ENCODE results near the gene GRK1.

Gene GRK1

DNA sequence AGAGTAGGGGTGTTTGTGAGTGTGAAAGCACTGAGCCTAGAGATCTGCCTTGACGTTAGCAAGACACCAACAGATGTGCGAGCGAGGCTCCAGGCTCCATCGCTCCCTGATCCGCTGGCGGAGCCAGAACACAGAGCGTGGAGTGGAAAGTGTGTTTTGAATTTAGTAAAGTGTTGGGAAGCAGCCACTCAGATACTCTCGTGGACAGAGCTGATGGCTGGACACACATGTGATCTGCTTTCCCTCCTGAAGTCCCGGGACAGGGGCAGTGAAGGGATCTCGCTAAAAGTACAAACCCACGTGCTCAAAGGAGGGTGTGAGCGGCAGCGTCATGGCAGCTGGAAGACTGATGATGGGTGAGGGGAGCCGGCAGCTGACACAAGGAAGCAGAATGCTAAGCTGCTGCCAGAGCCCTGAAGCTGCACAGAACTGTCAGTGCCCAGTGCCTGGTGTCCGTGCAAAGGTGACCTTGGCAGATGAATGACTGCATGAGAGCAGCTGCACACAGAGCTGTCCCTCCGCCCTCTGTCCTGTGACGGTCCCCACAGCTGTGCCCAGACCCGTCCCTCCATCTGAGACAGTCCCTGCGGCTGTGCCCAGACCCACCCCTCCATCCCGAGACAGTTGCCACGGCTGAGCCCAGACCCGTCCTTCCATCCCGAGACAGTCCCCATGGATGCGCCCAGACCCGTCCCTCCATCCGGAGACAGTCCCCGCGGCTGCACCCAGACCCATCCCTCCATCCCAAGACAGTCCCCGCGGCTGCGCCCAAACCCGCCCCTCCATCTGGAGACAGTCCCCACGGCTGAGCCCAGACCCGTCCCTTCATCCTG, 62.4 kb downstream of the GRK1 start:
- no peak for DNase-seq (ENCODE audit: low spot score)

DNA sequence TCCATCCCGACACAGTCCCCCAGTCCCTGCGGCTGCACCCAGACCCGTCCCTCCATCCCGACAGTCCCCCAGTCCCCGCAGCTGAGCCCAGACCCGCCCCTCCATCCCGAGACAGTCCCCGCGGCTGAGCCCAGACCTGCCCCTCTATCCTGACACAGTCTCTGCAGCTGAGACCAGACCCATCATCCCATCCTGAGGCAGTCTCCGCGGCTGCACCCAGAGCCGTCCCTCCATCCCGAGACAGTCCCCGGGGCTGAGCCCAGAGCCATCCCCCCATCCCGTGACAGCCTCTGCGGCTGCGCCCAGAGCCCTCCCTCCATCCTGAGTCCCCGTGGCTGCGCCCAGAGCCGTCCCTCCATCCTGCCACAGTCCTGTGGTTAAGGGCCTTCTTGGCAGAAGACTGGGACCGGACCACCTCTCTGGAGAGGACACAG, 63.3 kb downstream of the GRK1 start:
- DNase-seq (ENCODE audit: low spot score) = no peak

DNA sequence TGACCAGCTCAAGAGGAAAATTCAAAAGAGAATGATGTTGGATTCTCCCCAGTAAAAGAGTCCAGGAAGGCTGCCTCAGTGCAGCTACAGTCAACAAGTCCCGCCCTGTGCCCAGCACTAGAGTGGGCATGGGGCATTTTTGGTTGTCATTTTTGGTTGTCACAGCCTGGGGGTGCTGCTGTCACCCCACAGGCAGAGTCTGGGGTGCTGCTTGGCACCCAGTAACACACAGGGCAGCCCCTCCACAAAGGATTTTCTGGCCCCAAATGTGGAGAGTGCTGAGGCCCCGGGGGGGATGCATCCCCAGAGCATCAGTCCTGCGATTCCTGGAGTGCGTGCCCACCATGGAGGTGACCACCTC, 63.8 kb downstream of the GRK1 start:
- no peak for DNase-seq (ENCODE audit: low spot score)

DNA sequence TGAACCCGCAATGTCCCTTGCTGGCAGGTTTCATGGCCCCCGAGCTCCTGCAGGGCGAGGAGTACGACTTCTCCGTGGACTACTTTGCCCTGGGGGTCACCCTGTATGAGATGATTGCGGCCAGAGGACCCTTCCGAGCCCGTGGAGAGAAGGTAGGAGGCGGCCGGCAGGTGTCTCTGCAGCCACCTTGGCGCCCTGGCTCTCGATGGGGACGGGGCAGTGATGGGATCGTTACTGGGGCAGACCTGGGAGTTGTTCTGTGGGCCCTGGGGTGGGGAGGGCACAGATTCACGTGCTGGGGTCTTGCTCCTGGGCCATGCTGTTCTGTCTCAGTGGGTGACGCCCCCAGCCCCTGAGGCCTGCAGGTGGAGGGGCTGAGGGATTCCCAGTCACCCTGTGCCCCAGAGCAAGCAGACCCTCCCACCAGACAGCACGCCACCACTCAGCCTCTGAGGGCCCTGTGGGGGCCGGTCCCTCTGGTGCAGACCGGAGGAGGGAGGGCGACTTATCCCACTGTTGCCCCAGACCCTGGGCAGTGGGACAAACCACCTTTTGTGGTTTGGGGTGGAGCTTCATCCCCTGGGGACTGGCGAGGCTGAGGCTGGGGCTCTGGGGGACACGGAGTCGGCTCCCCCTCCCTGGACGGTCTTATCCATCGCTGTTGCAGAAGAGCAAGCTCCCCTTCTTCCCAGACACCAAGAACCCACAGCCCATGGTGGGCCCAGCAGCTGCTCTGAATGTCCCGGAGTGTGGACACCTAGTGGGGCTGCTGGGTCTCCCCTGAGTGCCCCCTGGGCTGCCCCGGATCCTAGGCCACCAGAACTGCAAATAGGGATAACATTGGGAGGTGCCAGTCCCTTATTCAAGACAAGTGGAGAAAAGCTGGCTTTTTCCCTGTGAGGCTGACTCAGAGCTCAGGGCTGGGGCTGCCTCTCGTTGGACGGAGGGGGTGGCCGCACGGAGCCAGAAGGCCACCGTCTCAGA, 64.5 kb downstream of the GRK1 start:
- no peak for DNase-seq (ENCODE audit: low spot score)

DNA sequence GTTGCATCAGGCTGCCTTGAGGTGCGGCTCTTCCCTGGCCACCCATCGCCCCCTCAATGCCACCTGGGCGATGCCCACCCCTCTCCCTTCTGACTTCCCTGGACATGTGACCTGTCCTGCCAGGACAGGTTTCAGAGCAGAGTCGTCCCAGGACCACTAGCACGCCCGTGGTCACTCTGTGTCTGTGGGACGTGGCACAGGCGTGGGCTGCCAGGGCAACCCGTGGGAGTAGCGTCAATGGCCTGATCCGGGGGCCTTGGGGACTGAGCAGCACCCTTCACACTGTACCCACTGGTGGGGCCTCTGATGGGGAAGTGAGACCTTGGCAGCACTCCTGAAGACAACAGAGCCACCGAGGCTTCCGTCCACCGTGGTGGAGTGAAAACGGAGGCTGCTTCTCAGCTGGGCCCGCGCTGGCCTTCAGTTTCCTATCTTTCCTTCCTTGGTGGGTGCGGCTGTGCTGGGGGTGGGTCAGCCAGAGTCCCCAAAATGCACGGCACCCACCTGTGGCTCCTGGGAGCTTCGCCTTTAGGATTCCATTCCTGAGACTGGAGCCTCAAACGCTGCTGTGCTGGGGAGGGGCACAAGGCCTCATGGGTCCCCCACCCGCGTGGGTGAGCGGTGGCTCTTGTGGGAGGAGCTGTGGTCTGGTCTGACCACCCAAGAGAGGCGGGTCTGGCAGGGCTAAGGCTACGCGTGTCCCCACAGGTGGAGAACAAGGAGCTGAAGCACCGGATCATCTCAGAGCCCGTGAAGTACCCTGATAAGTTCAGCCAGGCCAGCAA, 65.3 kb downstream of the GRK1 start:
- DNase-seq (ENCODE audit: low spot score) = no peak

DNA sequence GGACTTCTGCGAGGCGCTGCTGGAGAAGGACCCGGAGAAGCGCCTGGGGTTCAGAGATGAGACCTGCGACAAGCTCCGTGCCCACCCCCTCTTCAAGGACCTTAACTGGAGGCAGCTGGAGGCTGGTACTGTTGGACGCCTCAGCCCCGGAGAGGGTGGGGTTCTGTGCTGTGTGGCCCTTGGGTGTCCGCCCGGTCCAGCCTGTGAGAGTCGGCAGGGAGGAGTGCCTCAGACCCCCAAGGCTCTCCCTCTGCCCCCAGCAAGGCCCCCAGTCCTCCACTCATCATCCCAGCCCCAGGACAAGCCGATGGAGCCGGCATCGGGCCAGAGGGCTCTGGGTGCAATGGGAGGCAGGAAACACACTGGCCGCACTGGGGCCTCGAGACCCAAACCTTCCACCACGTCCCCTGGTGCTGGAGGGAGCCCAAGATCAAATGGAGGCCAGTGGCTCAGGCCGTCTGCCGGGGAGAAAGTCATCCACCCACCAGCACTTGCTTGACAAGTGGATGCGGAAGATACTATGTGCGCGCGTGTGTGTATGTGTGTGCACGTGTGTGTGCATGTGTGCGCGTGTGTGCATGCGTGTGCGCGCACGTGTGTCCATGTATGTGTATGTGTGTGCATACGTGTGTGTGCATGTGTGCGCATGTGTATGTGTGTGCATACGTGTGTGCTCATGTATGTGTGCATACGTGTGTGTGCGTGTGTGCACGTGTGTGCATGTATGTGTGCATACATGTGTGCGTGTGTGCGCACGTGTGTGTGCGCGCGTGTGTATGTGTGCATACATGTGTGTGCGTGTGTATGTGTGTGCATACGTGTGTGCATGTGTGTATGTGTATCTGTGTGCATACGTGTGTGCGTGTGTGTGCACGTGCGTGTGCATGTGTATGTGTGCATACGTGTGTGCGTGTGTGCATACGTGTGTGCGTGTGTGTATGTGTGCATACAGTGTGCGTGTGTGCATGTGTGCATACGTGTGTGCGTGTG, 66.2 kb downstream of the GRK1 start:
- DNase-seq (ENCODE audit: low spot score) = no peak

DNA sequence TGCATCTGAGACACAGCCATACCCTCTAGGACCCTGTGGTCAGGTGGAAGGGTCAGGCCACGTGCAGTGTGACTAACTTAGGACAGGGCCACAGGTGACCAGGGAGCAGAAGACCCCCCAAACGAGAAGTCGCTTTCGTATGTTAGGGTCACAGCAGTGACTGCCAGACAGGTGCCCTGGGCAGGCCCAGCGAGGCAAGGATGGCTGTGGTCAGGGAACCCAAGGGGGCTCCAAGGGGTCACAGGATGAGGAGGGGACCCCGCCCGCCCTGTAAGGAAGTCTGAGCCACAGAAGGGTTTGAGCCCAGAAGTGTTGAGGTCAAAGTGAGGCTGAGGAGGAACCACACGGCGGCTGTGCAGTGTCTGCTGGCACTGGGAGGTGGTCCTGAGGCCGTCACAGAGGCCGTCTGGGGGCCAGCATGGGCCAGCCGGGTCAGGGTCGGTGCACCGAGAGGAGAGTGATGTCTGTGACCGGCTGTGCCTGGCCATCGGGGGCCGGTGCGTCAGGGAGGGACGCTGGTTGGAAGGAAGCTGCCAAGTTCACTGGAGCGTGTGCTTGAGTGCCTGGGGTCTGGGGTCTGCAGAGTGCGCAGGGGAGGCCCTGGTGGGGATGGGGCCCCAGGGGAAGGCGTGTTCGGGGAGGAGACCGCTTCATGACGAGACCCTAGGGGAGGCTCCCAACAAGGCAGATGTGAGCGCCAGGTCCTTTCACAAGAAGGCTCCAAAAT, 67.2 kb downstream of the GRK1 start:
- DNase-seq (ENCODE audit: low spot score) = no peak

DNA sequence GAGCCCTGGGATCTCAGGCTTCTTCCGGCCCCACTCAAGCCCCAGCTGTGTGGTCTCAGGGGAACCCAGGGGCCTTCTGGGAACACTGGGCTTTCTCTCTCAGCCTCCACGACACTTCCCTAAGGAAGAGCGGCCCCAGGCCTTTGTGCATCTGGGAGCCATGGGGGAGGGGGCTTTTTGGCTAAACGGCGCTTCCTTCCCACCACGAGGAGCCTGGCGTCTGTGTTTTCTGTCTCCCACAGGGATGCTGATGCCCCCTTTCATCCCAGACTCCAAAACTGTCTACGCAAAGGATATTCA, 67.8 kb downstream of the GRK1 start:
- DNase-seq (ENCODE audit: low spot score) = no peak

DNA sequence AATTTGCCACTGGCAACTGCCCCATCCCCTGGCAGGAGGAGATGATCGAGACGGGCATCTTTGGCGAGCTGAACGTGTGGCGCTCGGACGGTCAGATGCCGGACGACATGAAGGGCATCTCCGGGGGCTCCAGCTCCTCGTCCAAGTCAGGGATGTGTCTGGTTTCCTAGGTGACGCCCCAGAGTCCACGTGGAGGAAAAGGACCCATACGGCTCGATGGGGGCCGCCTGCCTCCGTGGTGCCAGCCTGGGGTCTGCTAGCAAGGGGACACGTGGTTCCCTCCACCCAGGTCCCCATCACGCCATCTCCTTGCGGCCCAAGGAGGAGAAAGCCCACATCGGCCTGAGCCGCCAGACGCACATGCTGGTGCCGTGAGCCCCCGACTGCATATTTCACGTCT, 68.2 kb downstream of the GRK1 start:
- DNase-seq (ENCODE audit: low spot score) = no peak

DNA sequence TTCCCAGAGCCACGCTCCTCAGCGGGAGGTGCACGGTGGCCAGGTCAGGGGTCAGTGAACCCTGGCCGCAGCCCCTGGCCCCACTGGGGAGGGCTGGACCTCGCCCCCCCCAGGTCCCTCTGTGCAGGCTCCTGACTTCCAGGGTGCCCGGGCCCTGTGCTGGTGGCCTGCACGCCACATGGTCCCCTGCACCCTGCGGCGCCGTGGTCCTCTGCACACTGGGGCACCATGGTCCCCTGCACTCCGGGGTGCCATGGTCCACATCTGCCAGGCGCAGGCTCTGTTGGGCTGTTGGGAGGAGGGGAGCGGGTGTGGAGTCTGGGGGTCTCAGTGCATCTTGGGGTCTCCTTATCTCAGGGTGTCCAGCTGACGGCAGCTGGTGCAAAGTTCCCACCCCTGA, 68.7 kb downstream of the GRK1 start:
- no peak for DNase-seq (ENCODE audit: low spot score)

DNA sequence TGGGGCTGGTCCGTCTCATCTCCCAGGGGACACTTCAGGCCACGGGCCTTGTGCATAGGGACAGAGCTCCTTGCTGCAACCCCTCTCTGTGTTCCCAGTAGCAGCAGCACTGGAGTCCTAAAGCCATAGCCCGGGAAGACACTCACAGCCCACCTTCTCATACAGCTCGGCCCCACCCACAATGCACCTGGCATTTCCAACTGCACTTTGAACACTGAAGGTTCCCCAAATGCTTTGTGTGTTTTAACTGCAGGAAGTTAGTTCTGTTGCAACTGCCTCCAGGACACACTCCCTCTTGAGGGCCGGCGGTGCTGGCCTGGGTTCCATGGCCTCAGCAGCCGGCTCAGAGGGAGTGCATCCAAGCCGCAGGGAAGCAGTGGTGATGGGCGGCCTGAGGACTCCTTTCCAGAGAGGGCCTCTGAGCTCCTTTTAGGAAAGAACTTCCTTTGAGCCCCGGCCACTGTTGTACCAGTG, 69.3 kb downstream of the GRK1 start:
- DNase-seq (ENCODE audit: low spot score) = no peak

DNA sequence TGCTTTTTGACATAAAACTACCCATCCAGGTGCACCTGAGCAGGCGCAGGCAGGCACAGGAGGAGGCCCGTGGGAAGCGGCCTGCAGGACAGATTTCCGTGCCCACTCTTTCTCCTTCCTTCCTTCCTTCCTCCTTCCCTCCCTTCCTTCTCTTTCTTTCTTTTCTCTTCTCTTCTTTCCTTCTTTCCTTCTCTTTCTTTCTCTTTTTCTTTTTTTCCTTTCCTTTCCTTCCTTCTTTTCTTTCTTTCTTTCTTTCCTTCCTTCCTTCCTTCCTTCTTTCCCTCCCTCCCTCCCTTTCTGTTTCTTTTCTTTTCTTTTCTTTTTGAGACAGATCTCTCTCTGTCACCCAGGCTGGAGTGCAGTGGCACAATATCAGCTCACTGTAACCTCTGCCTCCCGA, 70.8 kb downstream of the GRK1 start:
- DNase-seq (ENCODE audit: low spot score) = no peak

DNA sequence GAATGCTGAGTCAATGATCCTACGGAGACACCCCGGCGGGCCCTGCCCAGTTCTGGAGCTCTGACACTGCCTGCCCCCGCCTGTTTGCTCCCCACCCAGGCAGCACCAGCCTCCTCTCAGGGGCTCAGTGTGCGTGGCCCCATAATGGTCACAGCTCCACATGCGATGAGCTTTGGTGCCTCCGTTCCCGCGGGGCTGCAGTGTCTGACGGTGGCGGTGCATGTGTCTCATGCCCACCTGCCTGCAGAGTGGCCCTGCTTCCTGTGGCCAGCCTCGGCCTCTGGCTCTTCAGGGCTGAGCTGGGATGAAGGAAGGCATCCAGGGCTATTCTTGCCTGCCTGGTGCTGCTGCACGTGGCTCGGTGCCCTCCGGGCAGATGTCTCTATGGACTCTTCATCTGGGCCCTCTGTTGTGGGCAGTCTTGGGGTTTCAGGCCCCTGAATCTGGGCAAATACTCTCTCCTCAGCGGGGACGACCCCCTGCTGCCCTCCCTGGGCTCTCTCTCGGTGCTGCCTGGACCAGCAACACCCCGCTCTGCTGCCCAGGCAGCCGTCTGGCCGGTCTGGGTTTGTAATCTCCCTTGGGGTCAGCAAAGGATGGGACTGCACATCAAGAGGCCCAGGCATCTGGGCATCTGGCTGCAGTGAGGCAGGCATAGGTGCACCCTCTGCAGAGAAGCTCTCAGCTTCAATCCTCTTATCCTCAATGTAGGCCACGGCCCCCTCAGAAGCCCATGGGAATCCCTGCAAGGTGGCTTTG, 72.7 kb downstream of the GRK1 start:
- no peak for DNase-seq (ENCODE audit: low spot score)

DNA sequence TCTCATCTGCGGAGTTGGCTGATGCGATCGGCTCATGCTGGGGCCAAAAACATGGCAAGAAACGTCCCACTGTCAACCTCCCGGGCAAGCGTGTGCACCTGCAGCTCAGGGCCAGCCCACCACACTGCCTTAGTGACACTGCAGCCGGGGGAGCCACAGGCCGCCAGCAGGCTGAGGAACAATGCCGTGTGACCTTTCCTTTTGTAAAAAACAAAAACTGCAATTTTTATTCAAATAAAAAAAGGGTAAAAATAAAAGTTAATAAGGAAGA, 73.2 kb downstream of the GRK1 start:
- no peak for DNase-seq (ENCODE audit: low spot score)

DNA sequence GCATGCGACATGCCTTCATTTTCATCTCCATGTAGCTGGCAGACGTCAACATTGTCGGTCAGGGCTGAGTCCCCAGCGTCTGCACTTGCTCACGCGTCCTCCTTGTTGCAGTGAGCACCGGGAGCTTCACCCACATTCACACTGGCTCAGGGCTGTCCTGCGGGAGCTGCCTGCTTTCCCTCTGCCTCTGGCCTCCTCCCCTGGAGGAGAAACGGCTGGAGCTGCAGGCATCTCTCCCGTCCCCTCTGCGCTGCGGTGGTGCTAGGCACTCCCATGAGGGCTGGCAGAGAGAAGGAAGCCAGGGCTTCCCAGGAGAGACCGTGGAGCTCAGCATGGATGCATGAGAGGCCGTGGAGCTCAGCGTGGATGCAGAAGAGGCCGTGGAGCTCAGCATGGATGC, 73.6 kb downstream of the GRK1 start:
- no peak for DNase-seq (ENCODE audit: low spot score)

DNA sequence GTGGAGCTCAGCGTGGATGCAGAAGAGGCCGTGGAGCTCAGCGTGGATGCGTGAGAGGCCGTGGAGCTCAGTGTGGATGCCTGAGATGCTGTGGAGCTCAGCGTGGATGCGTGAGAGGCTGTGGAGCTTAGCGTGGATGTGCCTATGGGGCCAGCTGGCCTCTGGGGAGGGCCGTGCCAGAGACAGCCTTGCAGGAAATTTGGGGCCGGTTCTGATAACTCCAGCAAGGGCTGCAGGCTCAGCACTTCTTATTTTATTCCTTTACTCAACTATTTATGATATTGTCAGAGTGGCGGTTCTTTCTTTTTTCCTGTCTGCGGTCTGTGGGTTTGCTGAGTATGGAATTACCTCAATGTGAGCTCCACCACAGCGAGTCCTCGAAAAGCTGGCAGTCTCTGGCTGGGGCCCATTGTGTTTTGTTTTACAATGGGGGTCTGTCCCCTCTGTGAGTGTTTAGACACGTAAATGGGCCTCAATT, 74.2 kb downstream of the GRK1 start:
- no peak for DNase-seq (ENCODE audit: low spot score)

DNA sequence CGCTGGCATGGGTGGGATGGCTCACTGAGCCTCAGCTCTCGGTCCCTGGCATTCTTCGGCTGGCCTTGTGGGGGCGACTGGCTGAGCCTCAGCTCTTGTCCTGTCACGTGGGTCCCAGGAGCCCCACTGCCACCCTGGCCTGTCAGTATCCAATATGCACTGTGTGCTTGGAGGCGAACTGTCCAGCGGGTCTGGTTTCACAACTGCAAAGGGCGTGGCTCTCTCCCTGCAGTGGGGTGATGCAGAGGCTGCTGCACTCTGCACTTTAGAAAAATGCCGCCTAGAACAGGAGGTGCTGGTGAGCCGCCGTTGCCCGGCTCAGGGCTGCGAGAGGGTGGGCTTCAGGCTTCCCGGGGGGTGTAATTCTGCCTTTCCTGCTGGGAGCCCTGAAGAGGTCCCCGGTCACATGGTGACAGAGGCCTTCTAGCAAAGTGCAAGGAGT, 75.0 kb downstream of the GRK1 start:
- no peak for DNase-seq (ENCODE audit: low spot score)

DNA sequence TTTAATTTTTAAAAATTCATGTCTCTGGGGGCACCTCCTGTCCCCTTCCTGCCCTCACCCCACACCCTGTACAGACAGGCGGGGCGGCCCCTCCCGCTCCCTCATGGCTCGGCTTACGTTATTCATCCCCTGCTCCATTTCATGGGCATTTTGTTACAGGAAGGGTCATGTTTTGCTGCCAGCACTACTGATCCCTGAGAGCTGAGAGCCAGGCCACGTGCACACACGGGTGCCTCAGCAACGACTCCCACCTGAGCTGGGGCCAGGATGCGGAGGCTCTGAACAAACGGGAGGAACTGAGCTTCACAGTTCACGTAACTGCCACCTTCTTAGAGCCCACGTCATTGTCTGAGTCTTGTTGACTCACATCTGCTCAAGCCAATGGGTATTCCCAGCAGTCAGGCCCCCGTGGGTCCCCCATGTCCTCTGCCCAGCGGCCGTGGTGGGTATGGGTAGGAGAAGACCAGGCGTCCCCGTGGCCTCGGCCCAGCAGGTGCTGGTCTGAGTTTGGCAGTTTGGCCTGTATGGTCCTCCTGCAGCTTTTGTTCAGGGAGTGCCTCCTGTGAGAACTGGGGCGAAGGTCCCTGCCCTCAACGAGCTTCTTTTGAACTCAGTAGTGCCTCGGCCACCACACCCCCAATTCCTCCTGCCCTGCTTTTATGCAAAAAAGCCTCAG, 75.6 kb downstream of the GRK1 start:
- DNase-seq (ENCODE audit: low spot score) = no peak
